Measurements from ENCODE around the gene CTSL. TPM values are rescaled to one million over a fixed set of nuclear protein-coding genes. Genes with fewer than 3 reads are reported as not detected.

CTSL gene
- total and polyA plus RNA-seq, 2 experiments from 2014 or later = 34.5 to 35.3 TPM

DNA sequence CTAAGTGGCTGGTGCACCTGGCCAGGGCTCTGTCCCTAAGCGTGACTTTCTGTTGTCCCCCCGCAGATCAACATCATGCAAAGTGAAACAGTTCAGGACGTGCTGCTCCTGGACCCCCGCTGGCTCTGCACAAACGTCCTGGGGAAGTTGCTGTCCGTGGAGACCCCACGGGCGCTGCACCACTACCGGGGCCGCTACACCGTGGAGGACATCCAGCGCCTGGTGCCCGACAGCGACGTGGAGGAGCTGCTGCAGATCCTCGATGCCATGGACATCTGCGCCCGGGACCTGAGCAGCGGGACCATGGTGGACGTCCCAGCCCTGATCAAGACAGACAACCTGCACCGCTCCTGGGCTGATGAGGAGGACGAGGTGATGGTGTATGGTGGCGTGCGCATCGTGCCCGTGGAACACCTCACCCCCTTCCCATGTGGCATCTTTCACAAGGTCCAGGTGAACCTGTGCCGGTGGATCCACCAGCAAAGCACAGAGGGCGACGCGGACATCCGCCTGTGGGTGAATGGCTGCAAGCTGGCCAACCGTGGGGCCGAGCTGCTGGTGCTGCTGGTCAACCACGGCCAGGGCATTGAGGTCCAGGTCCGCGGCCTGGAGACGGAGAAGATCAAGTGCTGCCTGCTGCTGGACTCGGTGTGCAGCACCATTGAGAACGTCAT lies 19.7 kb upstream of the CTSL start:
- no peak for TF ChIP-seq EZH2 (IDR thresholded peaks at IDR 0.05; ENCODE audit: low read depth, unreplicated experiment)
- TF ChIP-seq ZNF331 (CRISPR knock-in tag; IDR thresholded peaks at IDR 0.05; ENCODE audit: low read depth) = no peak
- no peak for TF ChIP-seq REST (IDR thresholded peaks at IDR 0.05; ENCODE audit: unreplicated experiment)
- TF ChIP-seq, protein P1, sequence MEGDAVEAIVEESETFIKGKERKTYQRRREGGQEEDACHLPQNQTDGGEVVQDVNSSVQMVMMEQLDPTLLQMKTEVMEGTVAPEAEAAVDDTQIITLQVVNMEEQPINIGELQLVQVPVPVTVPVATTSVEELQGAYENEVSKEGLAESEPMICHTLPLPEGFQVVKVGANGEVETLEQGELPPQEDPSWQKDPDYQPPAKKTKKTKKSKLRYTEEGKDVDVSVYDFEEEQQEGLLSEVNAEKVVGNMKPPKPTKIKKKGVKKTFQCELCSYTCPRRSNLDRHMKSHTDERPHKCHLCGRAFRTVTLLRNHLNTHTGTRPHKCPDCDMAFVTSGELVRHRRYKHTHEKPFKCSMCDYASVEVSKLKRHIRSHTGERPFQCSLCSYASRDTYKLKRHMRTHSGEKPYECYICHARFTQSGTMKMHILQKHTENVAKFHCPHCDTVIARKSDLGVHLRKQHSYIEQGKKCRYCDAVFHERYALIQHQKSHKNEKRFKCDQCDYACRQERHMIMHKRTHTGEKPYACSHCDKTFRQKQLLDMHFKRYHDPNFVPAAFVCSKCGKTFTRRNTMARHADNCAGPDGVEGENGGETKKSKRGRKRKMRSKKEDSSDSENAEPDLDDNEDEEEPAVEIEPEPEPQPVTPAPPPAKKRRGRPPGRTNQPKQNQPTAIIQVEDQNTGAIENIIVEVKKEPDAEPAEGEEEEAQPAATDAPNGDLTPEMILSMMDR (conservative IDR thresholded peaks at IDR 0.05; ENCODE audit: low read depth in 2 of 2) = no peak
- no peak for TF ChIP-seq EZH2phosphoT487 (IDR thresholded peaks at IDR 0.05; ENCODE audit: unreplicated experiment)
- TF ChIP-seq POLR2AphosphoS5 (IDR thresholded peaks at IDR 0.05; ENCODE audit: low read depth) = no peak
- no peak for TF ChIP-seq JUNB (IDR thresholded peaks at IDR 0.05; ENCODE audit: unreplicated experiment)
- no peak for TF ChIP-seq ZNF114 (CRISPR knock-in tag; IDR thresholded peaks at IDR 0.05)
- no peak for TF ChIP-seq CREB1 (CRISPR knock-in tag; IDR thresholded peaks at IDR 0.05; ENCODE audit: low read depth)
- no peak for TF ChIP-seq NANOG (IDR thresholded peaks at IDR 0.05; ENCODE audit: borderline replicate concordance)
- TF ChIP-seq, protein P2, sequence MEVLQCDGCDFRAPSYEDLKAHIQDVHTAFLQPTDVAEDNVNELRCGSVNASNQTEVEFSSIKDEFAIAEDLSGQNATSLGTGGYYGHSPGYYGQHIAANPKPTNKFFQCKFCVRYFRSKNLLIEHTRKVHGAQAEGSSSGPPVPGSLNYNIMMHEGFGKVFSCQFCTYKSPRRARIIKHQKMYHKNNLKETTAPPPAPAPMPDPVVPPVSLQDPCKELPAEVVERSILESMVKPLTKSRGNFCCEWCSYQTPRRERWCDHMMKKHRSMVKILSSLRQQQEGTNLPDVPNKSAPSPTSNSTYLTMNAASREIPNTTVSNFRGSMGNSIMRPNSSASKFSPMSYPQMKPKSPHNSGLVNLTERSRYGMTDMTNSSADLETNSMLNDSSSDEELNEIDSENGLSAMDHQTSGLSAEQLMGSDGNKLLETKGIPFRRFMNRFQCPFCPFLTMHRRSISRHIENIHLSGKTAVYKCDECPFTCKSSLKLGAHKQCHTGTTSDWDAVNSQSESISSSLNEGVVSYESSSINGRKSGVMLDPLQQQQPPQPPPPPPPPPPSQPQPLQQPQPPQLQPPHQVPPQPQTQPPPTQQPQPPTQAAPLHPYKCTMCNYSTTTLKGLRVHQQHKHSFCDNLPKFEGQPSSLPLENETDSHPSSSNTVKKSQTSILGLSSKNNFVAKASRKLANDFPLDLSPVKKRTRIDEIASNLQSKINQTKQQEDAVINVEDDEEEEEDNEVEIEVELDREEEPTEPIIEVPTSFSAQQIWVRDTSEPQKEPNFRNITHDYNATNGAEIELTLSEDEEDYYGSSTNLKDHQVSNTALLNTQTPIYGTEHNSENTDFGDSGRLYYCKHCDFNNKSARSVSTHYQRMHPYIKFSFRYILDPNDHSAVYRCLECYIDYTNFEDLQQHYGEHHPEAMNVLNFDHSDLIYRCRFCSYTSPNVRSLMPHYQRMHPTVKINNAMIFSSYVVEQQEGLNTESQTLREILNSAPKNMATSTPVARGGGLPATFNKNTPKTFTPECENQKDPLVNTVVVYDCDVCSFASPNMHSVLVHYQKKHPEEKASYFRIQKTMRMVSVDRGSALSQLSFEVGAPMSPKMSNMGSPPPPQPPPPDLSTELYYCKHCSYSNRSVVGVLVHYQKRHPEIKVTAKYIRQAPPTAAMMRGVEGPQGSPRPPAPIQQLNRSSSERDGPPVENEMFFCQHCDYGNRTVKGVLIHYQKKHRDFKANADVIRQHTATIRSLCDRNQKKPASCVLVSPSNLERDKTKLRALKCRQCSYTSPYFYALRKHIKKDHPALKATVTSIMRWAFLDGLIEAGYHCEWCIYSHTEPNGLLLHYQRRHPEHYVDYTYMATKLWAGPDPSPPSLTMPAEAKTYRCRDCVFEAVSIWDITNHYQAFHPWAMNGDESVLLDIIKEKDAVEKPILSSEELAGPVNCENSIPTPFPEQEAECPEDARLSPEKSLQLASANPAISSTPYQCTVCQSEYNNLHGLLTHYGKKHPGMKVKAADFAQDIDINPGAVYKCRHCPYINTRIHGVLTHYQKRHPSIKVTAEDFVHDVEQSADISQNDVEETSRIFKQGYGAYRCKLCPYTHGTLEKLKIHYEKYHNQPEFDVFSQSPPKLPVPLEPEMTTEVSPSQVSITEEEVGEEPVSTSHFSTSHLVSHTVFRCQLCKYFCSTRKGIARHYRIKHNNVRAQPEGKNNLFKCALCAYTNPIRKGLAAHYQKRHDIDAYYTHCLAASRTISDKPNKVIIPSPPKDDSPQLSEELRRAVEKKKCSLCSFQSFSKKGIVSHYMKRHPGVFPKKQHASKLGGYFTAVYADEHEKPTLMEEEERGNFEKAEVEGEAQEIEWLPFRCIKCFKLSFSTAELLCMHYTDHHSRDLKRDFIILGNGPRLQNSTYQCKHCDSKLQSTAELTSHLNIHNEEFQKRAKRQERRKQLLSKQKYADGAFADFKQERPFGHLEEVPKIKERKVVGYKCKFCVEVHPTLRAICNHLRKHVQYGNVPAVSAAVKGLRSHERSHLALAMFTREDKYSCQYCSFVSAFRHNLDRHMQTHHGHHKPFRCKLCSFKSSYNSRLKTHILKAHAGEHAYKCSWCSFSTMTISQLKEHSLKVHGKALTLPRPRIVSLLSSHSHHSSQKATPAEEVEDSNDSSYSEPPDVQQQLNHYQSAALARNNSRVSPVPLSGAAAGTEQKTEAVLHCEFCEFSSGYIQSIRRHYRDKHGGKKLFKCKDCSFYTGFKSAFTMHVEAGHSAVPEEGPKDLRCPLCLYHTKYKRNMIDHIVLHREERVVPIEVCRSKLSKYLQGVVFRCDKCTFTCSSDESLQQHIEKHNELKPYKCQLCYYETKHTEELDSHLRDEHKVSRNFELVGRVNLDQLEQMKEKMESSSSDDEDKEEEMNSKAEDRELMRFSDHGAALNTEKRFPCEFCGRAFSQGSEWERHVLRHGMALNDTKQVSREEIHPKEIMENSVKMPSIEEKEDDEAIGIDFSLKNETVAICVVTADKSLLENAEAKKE (CRISPR knock-in tag; IDR thresholded peaks at IDR 0.05) = no peak
- TF ChIP-seq, protein P3, sequence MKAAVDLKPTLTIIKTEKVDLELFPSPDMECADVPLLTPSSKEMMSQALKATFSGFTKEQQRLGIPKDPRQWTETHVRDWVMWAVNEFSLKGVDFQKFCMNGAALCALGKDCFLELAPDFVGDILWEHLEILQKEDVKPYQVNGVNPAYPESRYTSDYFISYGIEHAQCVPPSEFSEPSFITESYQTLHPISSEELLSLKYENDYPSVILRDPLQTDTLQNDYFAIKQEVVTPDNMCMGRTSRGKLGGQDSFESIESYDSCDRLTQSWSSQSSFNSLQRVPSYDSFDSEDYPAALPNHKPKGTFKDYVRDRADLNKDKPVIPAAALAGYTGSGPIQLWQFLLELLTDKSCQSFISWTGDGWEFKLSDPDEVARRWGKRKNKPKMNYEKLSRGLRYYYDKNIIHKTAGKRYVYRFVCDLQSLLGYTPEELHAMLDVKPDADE (IDR thresholded peaks at IDR 0.05) = no peak
- no peak for TF ChIP-seq STAT1 (IDR thresholded peaks at IDR 0.05; ENCODE audit: unreplicated experiment)
- H3K79me2 ChIP-seq (replicated peaks; ENCODE audit: insufficient read depth) = no peaks in the 10 kb centered on the region
- peaks cover 21% of the 10 kb centered on the region for H3K36me3 ChIP-seq (ENCODE audit: insufficient read depth)
- Mint-ChIP-seq H3K4me1 (no peaks in the 10 kb centered on the region; the same call in 1 of the 3 replicates), H3K36me3 (ENCODE audit: low read depth) (peaks cover 64% of the 10 kb centered on the region), H3K4me3 (no peak overlapping the region), H3K27ac (no peak overlapping the region), H3K27me3 (ENCODE audit: insufficient read depth, low read depth, poor library complexity) (peaks cover 6% of the 10 kb centered on the region), H3K9me3 (no peaks in the 10 kb centered on the region)
- no peak overlapping the region for H3K4me3 ChIP-seq
- no peaks in the 10 kb centered on the region; the same call in 1 of the 2 replicates for H3F3A ChIP-seq (replicated peaks; ENCODE audit: low read depth)
- no peak overlapping the region for H2AFZ ChIP-seq
- no peak overlapping the region for H3K27ac ChIP-seq (ENCODE audit: low read depth)
- H3K4me1 ChIP-seq (ENCODE audit: insufficient read depth) = no peaks in the 10 kb centered on the region
- no peaks in the 10 kb centered on the region; the same call in 1 of the 2 replicates for H4K20me1 ChIP-seq (replicated peaks; ENCODE audit: insufficient read depth)
- no peaks in the 10 kb centered on the region for H3K9me2 ChIP-seq (ENCODE audit: insufficient read depth)
- no peak overlapping the region for H3K4me2 ChIP-seq
- H3K27me3 ChIP-seq (ENCODE audit: insufficient read depth) = no peaks in the 10 kb centered on the region
- DNase-seq (ENCODE audit: low spot score) (no peak), ATAC-seq (no peak)
